HG02870 (cell line): ENCODE measurements around the gene SLC14A1.

Experiments
- ATAC-seq: cut with Tn5 transposase; IDR thresholded peaks from one replicate; pipeline ENCODE4 v1.9.1; 2021; ENCODE audit warnings: mild to moderate bottlenecking, moderate library complexity; ENCODE audit not compliant: unreplicated experiment

The SLC14A1 gene

GRCh38 chr18:45792506-45793263 lies 68.7 kb downstream of the SLC14A1 start:
- no peak for ATAC-seq

GRCh38 chr18:45793264-45793965 lies 69.4 kb downstream of the SLC14A1 start:
- no peak for ATAC-seq

GRCh38 chr18:45801416-45802004 lies 77.5 kb downstream of the SLC14A1 start:
- ATAC-seq, result no peak
